Adrenal gland (tissue), 12 donors: ENCODE results near the gene NR2F2. TPM values are rescaled to one million over a fixed set of nuclear protein-coding genes. Genes with fewer than 3 reads are reported as not detected.

Source experiments
- DNase-seq, 7 donors: peaks; one replicate each; pipeline ENCODE4 v3.0.0-alpha.2; 2019 to 2020
- H3K27ac ChIP-seq, 5 donors: fragments of 200-600 bp; sonication (generic) in 4 of 5; 1 replicate in 3 of 5; 2 replicates in 2 of 5; pipeline versions ENCODE4 v1.5.1 to v1.8.0; 2016 to 2020; ENCODE audit warnings: mild to moderate bottlenecking in 1 of 5
- H3K27me3 ChIP-seq: fragments of 200-600 bp; 2 replicates; pipeline ENCODE4 v1.8.0; 2021
- H3K36me3 ChIP-seq, 2 donors: fragments of 200-600 bp; replicated peaks in 1 of 2; 1 replicate in 1 of 2; 2 replicates in 1 of 2; pipeline versions ENCODE4 v1.5.1 to v1.8.0; 2018 to 2022
- H3K4me1 ChIP-seq, 2 donors: fragments of 200-600 bp; replicated peaks in 1 of 2; 1 replicate in 1 of 2; 2 replicates in 1 of 2; pipeline versions ENCODE4 v1.5.1 to v1.8.0; 2018 to 2021
- H3K4me3 ChIP-seq, 4 donors: fragments of 200-600 bp; sonication (generic) in 3 of 4; one replicate each; pipeline ENCODE4 v1.5.1; 2016 to 2018
- H3K9me3 ChIP-seq, 3 donors: fragments of 200-600 bp; sonication (generic) in 1 of 3; replicated peaks in 1 of 3; 1 replicate in 2 of 3; 2 replicates in 1 of 3; pipeline versions ENCODE4 v1.5.1 to v1.8.0; 2016 to 2021
- CTCF ChIP-seq, 6 experiments: fragments of 450-650 bp in 4 of 6; fragments of 200-600 bp in 2 of 6; sonication (generic) in 1 of 6; IDR thresholded peaks; 1 replicate in 5 of 6; 2 replicates in 1 of 6; pipeline versions ENCODE4 v1.5.1 to v1.8.0; 2016 to 2021; ENCODE audit warnings: antibody characterized with exemption in 6 of 6, mild to moderate bottlenecking in 2 of 6, moderate library complexity in 1 of 6
- POLR2A ChIP-seq, 2 donors: fragments of 450-650 bp; IDR thresholded peaks; one replicate each; pipeline ENCODE4 v1.6.1; 2017; ENCODE audit warnings: antibody characterized with exemption in 2 of 2, mild to moderate bottlenecking in 2 of 2, moderate library complexity in 1 of 2
- WGBS, 4 donors: extraction: QIAGEN DNeasy Blood & Tissue Kit in 2 of 4; methylation state at CpG; one replicate each; pipeline versions ENCODE4 v1.1.5 to v1.1.7; 2013 to 2017; 5-methylcytosine and 5-hydroxymethylcytosine counted together
- intact Hi-C, 2 donors: fragments of 100-400 bp; cut with DNase I; formaldehyde crosslinking; loops; one replicate each; pipeline versions ENCODE4 v1.14.1 to v1.15.0; 2022 to 2023
- polyA plus RNA-seq, 3 donors: library from polyadenylated mRNA; stranded (reverse); fragments of 200-250 nt in 2 of 3; fragments of 350-450 nt in 1 of 3; fragmentation: Illumina TruSeq in 1 of 3; extraction: RNeasy Lipid Tissue Mini Kit (QIAGEN cat#74804) in 1 of 3; gene quantifications; one replicate each; pipeline ENCODE4 v1.2.3, GENCODE V29; 2013 to 2014
- total RNA-seq, 9 donors: library from RNA; depleted of rRNA in 4 of 9; stranded (reverse); fragments of >200 nt in 4 of 9; fragments of 120-200 nt in 1 of 9; fragmentation: NEBNext Ultra II Directional in 1 of 9; extraction: Animal tissue kit (Norgen Biotek cat#: 25700) in 1 of 9; gene quantifications; one replicate each; pipeline versions ENCODE4 v1.1.0 to v1.2.4, GENCODE V29; 2013 to 2023
- donor health status: healthy with polysubstance abuse.
- donor health status: Bipolar disorder and iron deficiency.
- donor health status: DM: yes; HTN: yes; CAD: no.
- donor health status: DM: no; HTN: no; CAD: no.
- donor health status: DM: no; HTN: no; CAD: no.
- donor health status: DM: yes; HTN: yes; CAD: no.

Gene NR2F2
- total and polyA plus RNA-seq, 12 donors: 13.9 to 113 (median 47.1) TPM

- H3K27me3 ChIP-seq: peaks cover 5% of the 10 kb centered on the region
- intact Hi-C loops: loop anchor here in 1 of 2 donors (10.0 kb wide), 1 partner anchor 221 kb away; no protein-coding TSS in a partner anchor
- 65 to 77% (median 73%) methylated on average over 9 of the region's 9 CpGs for WGBS, 4 donors
These were observed 33.2 kb downstream of the NR2F2 start for GRCh38 chr15:96363707-96364106.

DNA sequence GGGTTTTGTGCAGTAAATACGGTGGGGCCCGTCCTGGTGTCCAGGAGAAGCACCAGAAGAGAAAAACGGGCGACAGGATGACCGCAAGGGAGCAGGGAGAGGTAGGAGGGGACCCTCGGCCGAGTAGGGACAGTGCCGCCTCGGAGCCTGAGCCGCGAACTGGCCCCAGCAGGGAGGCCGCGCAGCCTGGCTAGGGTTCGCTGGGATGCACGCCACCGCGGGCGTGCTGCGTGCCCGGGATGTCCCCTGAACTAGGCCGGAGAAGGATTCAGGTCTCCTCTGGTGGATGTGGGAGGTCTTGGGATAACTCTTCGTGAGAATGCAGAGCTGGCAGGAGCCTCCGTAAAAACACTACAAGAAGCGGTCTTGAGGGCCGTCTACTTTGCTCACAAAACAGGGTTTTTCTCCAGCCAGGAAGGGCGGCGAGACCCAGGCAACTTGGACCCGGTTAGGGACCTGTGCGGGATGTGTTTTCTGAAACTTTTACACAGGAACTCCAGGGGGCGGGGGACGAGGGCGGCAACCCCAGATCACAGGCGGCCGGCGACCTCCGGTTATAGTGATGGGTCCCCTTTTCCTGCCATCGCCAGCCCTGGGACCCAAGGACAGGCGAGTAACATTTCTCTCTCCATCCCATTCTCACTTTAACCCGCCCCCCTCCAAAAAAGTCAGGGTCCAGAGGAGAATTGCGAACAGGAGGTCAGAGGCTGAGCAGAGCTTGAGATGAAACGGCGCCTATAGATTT, 35.5 kb downstream of the NR2F2 start:
- H3K36me3 ChIP-seq: no peaks in the 10 kb centered on the region
- H3K9me3 ChIP-seq: no peaks in the 10 kb centered on the region
- no peak for DNase-seq
- WGBS, 4 donors: 58 to 78% (median 72%) methylated on average over 37 to 42 of the region's 42 CpGs
- H3K27me3 ChIP-seq: peaks cover 5% of the 10 kb centered on the region
- no peak for TF ChIP-seq CTCF (IDR thresholded peaks at IDR 0.05)
- TF ChIP-seq POLR2A (IDR thresholded peaks at IDR 0.05): no peak
- intact Hi-C loops: loop anchor here in 1 of 2 donors (10.0 kb wide), 1 partner anchor 219 kb away; no protein-coding TSS in a partner anchor
- no peak overlapping the region for H3K4me3 ChIP-seq
- H3K4me1 ChIP-seq: no peaks in the 10 kb centered on the region
- no peak overlapping the region for H3K27ac ChIP-seq

More at GRCh38 chr15:96363707-96364106, 33.2 kb downstream of the NR2F2 start:
- peaks cover 3 to 9% of the 10 kb centered on the region in 2 donors for H3K4me1 ChIP-seq
- H3K36me3 ChIP-seq: no peaks in the 10 kb centered on the region
- no peaks in the 10 kb centered on the region for H3K9me3 ChIP-seq
- no peak for DNase-seq
- no peak overlapping the region for H3K4me3 ChIP-seq
- no peak overlapping the region for H3K27ac ChIP-seq
- no peak for TF ChIP-seq POLR2A (IDR thresholded peaks at IDR 0.05)
- no peak for TF ChIP-seq CTCF (IDR thresholded peaks at IDR 0.05)

DNA sequence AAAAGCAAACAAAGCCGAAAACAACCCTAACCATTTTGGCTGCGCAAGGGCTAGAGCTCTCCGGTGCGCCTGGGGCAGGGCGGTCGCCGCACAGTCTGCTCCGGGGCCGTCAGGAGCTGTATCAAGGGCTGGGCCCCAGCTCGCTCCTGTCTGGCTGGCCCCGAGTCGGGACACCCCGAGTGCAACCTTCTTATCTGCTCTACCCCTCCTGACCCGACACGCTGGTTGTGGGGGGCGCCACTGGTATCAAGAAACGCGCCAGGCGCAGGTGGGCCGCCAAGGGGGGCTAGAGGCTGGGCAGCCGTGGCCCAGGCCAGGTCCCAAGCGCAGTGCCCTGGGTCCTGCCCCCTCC, 36.0 kb downstream of the NR2F2 start:
- Histone ChIP-seq H3K27me3 (peaks cover 5% of the 10 kb centered on the region), H3K36me3 (no peaks in the 10 kb centered on the region), H3K4me3 (no peak overlapping the region), H3K27ac (no peak overlapping the region), H3K9me3 (no peaks in the 10 kb centered on the region), H3K4me1 (no peaks in the 10 kb centered on the region)
- 55 to 86% (median 62%) methylated on average over 4 to 22 of the region's 22 CpGs for WGBS, 4 donors
- no peak for TF ChIP-seq CTCF (IDR thresholded peaks at IDR 0.05)
- TF ChIP-seq POLR2A (IDR thresholded peaks at IDR 0.05): no peak
- no peak for DNase-seq
- intact Hi-C loops: loop anchor here in 1 of 2 donors (10.0 kb wide), 1 partner anchor 218 kb away; no protein-coding TSS in a partner anchor

DNA sequence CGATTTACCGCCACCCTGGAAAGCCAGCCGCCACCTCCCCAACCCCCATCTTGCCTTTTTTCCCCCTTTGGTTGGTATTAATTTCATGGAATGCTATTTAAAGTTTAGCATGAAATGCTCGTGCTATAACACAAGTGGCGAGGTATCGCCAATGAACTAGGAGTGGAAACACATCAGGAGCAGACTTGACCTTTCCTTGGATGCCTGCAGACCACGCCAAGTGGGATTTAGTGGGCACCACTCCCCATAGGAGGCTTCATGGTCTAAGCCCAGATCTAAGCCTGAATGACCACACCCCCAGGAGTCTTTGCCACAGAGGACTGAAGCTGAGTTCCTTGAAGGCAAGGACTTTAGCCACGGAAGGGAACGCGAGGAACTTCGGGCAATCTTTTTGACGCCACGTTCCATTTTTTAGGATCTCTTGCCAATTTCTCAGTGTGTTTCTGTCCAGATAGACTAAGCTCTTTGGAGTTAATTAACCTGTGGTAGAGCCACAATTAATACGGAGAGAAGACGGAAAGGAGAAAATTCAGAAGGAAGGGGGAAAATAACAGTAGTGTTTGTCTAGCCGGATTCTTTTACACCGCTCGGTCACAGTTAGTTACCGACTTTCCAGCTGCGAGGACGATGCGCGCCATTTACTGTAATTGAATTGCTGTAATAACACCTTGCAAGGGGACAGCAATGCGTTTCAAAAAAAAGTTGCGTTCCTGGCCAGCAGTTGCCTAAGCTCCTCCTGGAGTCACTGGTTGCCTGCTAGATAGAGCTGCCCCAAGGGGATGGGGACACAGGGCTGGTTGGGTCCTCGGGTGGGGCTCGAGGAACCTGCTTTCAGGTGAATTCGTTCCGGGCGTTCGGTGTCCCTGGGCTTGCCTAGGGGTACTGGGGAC, 37.1 kb downstream of the NR2F2 start:
- TF ChIP-seq POLR2A (IDR thresholded peaks at IDR 0.05) (no peak), CTCF (IDR thresholded peaks at IDR 0.05) (no peak)
- H3K4me1 ChIP-seq: no peaks in the 10 kb centered on the region
- 46 to 65% (median 49%) methylated on average over 31 of the region's 31 CpGs for WGBS, 4 donors
- H3K27ac ChIP-seq: no peak overlapping the region
- H3K4me3 ChIP-seq: no peak overlapping the region
- no peaks in the 10 kb centered on the region for H3K36me3 ChIP-seq
- peaks cover 5% of the 10 kb centered on the region for H3K27me3 ChIP-seq
- H3K9me3 ChIP-seq: no peaks in the 10 kb centered on the region
- intact Hi-C loops: loop anchor here in 1 of 2 donors (10.0 kb wide), 1 partner anchor 217 kb away; no protein-coding TSS in a partner anchor
- no peak for DNase-seq
